HG03135 (cell line): ENCODE data around the gene RNH1.
A peak's percentile ranks its signal among the peaks of the same experiment; 100 is the strongest.
"Not testable (repeated sequence)": the region's sequence is repeated elsewhere in the genome, so short reads cannot be mapped to it uniquely, and the experiment has no call there.

ENCODE experiments used
- ATAC-seq: cut with Tn5 transposase; IDR thresholded peaks from one replicate; pipeline ENCODE4 v1.9.1; 2021; ENCODE audit warnings: mild to moderate bottlenecking, moderate library complexity; ENCODE audit not compliant: unreplicated experiment

Gene RNH1

DNA sequence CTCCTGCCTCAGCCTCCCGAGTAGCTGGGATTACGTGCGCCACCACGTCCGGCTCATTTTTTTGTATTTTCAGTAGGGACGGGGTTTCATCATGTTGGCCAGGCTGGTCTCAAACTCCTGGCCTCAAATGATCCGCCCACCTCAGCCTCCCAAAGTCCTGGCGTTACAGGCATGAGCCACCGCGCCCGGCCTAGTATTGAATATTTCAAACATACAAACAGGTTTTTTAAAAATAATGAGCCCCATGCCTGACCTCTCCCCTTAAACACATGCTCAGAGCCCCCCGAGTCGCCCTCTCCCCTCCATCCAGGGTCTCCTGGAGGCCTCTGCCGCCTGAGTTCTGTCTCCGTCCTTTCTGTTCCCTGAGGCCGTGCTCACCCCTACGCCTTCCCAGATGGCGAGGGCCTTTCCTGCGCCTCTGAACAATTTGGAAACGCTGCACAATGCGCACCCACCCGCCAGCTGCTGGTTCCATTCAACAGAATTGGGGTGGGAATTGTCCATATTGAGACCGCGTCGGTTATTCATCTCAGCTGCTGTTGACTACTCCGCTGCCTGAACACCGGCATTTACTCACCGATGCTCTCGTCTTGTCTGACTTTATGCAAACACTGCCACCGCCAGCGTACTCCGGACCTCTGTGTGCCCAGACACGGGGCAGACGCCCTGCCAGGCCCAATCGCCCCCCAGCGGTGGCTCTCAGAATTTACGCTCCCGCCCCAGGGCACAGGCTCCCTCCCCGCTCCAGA, 13.6 kb upstream of the RNH1 start:
- ATAC-seq = no peak

DNA sequence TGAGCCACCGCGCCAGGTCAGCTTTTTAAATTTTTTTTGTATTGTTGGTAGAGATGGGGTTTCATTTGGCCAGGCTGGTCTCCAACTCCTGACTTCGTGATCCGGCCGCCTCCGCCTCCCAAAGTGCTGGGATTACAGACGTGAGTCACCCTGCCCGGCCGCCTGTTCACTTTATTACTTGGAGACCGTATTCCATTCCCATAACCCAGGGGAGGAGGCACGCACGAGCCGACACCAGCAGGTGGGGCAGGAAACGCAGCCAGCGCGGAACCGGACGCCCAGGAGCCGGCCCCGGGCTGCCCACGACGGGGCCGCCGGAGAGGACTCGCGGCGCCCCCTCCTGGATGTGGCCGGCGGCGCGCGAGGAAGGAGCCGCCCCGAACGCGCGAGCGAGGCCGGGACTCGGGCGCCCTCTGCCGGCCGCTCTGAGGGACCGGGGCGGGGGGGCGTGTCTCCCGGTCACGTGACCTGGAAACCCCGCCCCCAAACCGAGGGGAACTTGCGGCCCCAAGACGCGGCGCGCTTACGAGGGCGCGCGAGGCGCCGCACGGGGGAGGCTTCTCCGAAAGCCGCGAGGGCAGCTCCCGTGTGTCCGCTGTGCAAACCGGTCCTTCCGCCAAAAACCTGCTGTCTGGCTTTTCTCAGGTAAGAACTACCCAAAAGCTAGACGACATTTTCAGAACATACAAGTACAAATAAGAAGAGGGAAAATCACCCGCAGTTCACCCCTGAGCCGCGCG, 11.6 kb upstream of the RNH1 start:
- ATAC-seq = peak; percentile 73

DNA sequence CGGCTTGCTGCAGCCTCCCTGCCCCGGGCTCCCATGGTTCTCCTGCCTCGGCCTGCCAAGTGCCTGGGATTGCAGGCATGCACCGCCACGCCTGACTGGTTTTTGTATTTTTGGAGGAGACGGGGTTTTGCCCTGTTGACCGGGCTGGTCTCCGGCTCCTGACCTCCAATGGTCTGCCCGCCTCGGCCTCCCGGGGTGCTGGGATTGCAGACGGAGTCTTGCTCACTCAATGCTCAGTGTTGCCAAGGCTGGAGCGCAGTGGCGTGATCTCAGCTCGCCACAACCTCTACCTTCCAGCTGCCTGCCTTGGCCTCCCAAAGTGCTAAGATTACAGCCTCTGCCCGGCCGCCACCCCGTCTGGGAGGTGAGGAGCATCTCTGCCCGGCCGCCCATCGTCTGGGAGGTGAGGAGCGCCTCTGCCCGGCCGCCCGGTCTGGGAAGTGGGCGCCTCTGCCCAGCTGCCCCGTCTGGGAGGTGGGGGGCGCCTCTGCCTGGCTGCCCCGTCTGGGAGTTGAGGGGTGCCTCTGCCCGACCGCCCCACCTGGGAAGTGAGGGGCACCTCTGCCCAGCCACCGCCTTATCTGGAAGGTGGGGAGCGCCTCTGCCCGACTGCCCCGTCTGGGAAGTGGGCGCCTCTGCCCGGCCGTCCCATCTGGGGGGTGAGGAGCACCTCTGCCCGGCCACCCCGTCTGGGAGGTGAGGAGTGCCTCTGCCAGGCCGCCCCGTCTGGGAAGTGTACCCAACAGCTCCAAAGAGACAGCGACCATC, 10.1 kb upstream of the RNH1 start:
- ATAC-seq = not testable (repeated sequence)

DNA sequence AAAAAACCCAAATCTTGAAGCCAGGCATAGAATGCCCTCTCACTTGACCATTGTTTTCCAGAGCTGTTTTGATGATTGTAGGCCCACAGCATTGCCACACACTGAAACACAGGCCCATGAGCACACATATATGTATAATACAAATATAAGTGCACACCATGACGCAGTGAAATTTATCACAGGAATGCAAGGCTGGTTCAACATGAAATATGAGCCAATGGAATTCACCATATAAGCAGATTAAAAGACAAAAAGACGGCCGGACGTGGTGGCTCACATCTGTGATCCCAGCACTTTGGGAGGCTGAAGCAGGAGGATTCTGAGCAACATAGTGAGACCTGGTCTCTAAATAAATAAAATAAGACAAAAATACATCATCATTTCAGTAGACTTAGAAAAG, 9.4 kb upstream of the RNH1 start:
- no peak for ATAC-seq

DNA sequence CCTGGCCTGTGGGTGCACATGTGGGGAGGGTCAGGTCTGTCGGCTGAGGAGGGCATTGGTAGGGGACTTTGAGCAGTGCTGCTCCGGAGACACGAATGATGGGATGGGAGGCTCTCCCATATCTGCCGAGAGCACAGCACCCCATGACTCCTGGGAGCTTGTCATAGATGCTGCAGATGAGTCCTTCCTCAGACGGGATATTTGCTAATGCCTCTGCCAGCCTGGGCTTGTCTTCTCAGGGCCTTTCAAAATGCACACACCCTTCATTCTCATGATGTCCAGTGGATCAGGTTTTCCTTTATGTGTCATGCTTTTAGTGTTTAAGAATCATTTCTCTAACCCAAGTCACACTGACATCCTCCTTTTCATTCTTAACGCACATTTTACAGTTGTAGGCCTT, 8.1 kb upstream of the RNH1 start:
- ATAC-seq = no peak

DNA sequence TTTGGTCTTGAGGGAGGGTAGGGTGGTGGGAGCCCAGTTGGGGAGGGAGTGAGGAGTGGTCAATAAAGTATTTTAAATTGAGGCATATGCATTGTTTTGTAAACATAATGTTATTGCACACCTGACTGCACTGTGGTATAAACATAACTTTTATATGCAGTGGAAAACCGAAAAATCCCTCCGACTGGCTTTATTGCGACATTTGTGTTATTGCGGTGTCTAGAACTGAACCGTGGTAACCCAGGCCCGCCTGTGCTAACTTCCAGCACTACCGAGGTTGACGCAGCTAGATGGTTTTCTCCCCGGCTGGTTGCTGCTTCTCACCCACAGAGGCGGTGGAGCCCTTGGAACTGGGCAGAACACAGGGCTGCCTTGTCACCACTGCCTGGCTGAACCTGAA, 7.6 kb upstream of the RNH1 start:
- no peak for ATAC-seq

DNA sequence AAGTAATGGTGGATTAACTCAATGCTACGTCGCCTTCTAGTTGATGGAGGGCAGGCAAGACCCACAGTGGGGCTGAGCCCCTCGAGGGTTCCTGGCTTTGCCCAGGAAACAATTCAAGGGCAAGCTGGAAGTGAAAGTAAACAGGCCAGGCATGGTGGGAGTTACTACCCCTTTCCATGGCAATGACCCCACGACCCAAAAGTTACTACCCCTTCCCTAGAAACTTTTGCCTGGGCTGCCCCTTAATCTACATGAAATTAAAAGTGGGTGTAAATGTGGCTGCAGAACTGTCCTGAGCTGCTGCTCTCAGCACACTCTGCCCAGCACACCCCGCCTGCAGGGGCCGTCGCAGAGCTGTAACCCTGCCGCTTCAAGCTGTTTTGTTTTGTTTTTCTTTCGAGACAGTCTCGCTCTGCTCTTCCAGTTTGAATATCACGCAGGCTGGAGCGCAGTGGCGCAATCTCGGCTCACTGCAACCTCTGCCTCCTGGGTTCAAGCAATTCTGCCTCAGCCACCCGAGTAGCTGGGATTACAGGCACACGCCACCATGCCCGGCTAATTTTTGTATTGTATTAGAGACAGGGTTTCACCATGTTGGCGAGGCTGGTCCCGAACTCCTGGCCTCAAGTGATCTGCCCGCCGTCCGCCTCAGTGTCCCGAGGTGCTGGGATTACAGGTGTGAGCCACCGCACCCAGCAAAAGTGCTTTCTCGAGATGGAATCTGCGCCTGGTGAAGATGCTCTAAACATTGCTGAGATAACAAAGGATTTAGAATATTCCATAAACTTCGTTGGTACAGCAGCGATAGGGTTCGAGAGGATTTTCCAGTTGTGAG, 5.9 kb upstream of the RNH1 start:
- ATAC-seq = no peak

DNA sequence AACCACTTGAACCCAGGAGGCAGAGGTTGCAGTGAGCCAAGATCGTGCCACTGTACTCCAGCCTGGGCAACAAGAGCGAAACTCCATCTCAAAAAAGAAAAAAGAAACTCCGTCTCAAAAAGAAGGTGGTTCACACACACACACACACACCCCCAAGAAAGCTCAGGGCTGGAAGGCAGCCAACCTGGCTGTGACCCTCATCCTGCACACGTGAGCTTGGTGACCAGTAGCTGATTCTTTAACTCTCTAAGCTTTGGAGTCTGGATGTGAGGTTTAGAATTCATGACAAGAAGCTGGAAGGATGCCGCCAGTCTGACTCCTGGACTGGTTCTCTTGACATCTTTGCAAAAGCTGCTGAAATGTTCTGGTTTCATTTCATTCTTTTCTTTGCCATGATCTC, 1.9 kb upstream of the RNH1 start:
- no peak for ATAC-seq

DNA sequence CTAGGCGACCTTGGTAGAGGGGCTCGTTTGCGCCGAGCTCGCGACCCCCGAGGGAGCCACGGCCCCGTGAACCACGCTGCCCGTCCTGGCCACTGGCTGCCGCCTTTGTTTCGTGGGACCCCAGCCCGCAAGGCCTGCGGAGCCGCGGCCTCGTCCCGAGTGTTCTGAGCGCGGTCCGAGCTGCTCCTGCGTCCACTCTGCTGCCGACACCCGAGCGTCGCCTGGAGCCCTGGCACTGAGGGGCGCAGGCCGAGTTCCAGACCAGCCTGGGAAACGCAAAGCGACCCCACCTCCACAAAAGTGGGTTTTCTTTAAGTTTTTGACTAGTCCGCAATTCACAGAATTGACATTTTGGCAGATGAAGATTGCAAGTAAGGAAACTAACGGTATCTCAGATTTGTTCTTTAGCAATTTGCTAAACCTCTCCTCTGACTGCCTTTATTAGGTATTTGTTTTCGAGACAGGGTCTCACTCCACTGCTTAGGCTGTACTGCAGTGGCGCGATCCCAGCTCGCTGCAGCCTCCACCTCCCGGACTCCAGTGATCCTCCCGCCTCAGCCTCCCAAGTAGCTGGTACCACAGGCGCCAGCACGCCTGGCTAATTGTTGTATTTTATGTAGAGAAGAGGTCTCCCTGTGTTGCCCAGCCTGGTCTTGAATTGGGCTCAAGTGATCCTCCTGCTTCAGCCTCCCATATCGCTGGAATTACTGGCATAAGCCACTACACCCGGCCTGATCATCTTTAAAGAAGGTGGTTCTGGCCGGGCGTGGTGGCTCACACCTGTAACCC, 879 bp upstream of the RNH1 start:
- no peak for ATAC-seq

DNA sequence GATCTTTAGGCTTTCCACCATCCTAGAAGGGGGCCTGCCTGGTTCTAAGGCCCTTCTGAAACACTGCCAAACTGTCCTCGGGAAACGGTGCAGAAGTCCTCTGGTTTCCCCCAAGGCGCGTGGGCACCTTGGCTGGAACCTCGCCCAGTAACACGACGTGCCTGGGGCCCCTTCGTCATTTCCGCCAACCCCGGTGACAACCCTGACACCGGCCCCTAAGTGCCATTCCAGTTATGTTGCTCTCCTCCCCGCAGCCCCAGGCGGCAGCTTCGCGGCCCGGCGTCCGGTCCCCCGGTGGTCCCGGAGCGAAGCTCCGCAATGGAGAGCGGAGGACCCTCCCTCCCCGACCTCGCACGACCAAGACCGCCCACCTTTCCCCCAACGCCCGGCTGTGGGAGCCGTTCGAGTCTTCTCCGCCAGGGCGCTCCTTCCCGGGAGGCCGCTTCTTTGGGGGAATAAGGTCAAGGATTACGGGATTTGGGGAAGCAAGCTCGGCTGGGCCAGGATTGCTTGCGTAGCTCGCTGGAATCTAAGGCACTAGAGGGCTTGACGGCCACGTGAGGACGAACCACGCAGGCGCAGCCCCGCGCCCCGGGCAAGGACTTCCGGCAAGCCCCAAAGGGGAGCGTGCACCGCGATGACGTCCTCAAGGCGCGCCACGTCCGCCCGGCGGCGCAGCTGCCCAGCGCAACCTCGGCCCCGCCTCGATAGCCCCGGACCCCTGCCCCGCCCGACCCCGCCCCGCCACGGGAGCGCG, 626 bp downstream of the RNH1 start:
- peak; percentile 63 for ATAC-seq

DNA sequence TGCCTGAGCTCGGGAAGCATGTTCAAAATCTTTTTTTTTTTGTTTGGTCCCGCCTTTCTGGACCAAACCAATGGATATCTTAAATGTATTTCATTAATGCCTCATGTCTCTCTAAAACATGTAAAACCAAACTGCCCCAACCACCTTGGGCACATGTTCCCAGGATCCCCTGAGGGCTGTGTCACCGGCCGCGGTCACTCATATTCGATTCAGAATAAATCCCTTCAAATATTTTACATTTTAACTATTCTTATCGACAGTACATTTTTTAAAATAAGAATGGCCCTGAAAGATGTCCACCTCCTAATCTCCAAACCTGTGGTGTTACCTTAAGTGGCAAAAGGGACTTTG, 2.1 kb downstream of the RNH1 start:
- ATAC-seq = no peak

DNA sequence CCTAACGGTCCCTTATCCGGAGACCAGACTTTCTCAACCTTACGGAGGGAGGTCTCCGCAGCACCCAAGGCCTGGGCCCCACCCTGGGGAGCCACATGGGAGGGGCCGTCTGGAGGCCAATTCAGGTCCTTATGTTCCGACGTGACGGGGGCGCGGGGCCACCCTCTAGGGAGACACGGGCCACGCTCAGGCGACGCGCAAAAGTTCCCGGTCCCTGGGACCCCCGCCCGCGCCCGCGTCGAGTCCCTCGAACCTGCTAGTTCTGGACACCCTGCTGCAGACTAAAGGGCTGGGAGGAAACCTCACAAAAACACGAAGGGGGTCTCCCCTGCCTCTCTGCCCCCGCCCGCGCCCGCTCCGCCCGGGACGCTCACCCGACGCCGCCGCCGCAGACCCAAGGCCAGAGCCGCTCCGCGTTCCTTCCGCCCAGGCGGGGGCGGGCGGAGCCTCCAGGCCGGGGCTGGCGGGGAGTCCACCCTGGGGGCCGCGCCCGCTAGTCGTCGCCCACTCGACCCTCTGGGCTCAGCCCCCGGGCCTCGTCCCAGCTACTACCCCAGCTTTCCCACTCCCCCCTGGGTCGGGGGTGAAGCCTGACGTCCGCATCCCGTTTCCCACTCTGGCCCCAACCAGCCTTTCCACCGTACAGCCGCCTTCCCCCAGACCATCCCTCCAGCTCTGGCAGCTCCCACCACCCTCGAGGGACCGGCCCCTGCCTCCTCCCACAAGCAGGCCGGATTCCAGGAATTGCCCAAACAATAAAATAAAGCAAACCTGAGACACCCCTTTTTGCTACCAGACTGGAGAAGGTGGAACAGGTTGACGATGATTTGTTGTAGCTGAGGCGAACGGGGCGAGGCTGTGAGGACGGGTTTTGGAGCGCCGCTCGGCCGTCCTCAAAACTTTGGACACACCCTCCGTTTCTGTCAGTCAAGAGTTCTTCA, 2.7 kb downstream of the RNH1 start:
- no peak for ATAC-seq

DNA sequence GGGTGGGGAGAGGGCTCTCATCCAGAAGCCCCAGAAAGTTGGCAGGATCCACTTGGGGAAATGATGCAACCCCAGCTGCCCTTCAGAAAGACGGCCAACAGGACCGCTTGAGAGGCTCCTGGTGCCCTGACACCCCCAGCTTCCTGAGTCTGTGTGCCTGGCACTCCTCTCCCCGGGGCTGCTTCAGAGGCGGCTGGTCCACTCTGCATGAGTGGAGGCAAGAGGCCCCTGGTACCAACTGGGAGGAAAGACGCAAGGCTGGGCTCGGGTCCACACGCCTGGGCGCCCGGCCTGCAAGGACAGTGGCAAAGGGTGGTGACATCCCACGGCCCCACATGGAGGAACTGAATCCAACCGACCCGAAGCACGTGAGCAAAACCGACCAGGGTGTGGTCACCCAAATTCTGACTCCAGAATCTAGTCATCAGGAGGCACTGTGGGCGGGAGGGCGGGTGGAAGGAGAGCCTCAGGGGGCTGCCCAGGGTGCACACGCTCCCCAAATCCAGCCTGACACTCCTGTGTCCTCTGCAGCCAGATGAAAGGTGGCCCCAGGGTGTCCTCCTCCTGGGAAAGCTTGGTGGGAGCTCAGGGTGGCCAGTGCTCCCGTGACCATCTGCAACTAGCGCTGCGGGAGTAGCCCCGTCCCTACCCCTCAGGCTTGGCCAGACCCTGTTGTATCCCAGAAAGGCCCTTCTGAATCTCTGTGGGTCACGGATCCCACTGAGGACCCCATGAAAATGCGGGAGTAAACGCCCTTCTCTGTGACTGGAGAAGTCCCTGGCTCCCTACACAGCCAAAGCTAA, 3.7 kb downstream of the RNH1 start:
- no peak for ATAC-seq

DNA sequence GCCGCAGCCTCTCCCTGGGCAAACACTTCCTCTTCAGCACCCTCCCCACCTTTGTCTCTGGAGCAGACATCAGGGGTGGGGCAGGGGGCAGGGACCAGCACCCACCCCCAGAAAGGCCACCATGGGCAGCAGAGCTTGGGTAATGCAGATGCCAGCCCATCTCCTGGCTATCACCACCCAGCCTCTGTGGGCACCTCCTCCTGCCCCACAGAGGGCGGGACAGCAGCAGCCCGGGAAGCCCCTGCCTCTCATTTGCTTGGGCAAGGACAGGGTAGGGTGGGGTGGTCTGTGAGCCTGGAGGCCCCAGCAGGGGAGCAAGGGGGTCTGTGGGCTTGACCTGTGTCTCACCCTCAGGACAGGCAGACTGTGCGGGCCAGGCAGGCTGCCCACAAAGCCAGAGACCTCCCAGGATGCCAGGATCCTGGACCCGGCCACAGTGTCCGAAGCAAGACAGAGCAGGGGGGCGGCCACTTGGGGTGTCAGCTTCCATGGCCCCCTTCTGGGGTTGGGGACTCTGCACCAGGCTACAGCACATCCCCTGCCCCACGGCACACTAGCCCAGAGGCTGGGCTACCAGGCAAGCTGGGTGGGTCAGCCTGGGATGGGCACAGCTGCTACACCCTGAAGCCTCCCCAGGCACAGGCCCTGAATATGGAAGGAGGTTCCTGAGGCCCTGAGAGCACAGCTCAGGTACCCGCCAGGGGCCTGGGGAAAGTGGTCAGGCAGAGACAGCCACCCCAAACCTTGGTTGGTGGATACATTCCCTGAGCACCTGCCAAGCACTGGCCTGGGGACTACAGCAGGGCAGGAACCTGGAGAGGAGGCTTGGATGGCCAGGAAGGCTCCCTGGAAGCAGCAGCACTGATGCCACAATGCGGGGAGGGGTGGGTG, 4.5 kb downstream of the RNH1 start:
- no peak for ATAC-seq

DNA sequence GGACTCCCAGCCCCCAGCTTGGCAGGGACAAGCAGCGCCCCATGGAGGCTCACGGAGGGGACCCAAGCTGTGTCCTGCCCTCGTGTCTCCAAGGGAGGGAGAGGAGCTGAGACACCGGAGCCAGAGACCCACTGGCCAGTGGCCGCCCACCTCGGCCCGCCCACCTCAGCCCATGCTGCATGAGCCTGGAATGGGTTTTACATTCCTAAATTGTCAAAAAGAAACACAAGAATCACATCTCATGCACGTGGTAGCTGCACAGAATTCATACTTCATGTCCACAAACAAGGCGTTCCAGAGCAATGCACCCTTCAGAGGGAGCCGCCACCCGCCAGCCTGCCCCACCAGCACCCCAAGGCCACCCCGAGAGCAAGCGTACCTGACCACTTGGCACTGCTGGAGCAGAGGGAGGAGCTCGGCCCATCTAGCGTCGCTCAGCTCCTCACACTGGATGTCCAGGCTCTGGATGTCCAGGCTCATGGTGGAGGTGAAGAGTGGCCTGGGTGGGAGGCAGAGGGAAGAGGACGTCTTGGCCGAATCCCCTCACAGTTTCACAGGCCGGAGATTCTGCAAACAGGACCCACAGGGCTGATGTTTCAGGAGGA, 5.3 kb downstream of the RNH1 start:
- ATAC-seq = no peak

DNA sequence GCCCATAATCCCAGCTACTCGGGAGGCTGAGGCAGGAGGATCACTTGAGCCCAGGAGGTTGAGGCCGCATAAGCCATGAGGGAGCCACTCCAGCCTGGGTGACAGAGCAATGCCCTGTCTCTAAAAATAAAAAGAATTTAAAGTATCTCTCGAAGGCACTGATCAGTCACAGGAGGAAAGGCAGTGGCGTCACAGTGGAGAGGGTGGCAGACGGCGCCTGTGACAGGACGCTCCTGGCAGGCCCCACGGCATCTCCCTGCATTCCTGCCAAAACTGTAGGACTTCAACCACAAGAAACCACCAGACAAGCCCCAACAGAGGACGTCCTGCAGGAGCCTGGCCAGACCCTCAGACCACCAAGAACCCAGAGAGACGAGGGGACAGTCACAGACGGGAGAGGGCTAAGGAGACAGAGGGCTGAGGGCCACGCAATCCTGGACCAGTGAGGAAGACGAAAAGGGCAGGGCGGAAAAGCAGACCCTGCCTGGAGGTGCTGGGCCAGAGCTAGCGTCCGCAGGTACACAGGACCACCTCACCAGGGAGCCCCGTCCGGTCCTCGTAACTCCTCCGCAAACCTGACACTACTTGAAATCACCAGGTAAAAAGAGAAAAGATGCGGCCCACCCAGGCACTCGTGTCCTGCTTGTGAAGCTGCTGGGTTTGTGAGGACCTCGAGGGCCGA, 5.9 kb downstream of the RNH1 start:
- no peak for ATAC-seq
